Stimulated activated CD8-positive, alpha-beta memory T cell treated with anti-CD3 and anti-CD28 coated beads, Interleukin-7, amount 100 ng/mL, for 48 hours (primary cell): ENCODE measurements around the gene CLDN20.

ENCODE experiments used
- DNase-seq, 2 donors: peaks; one replicate each; pipeline ENCODE4 v3.0.0-alpha.2; 2020; ENCODE audit warnings: low read depth in 1 of 2; ENCODE audit errors: extremely low read depth in 1 of 2

Gene CLDN20

DNA sequence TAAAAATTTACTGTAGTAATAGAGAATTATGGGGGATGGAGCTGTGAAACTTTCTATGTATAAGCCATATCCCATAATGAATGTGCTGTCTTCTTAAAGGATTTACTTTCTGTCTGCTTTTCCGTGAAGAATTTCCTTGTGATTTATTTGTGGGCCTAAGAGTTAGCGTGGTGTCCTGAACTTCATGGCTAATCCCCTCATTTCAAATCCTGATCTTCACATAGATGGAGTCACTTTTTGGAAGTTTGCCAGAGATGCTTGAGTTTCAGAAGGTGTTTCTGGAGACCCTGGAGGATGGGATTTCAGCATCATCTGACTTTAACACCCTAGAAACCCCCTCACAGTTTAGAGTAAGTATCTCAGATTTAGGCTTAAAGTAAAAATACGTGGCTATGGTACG lies 19.4 kb upstream of the CLDN20 start:
- DNase-seq: no peak

DNA sequence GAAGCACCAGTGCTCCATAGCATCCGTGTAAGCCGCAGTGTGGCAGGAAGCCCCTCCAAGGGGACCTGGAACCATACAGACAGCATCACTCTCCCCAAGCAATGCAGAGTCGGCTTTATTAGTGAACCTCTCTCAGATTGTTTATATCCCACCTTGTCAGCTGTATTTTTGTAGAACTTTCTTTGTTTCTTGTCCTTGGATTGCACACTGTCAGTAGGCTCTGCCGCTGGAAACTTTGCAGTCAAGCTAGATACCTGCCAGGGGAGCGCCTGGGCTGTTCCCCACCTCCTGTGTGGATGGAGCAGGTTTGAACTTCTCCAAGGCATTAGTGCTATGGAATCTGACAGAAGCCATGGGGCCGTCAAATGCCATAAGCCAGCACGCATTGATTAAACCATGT lies 18.6 kb upstream of the CLDN20 start:
- DNase-seq: no peak

DNA sequence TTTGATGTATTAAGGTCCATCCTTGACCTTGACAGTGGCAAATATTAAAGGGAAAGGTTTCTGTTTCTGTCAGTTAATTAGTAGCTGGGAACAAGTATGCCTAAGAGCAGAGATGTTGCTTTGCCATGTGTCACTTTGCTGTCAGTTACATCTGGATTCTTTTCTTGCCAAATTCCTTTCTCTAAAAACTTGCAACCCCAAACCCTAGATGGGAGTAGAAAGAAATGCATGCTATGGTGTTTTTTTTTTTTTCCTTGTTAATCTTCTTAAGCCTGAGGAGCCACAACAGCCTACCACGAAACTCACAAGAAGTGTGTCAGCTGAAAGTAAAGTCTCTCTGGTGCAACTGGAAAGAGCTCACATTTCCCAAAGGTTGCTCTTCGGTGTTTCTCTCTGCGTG lies 18.0 kb upstream of the CLDN20 start:
- DNase-seq: no peak

DNA sequence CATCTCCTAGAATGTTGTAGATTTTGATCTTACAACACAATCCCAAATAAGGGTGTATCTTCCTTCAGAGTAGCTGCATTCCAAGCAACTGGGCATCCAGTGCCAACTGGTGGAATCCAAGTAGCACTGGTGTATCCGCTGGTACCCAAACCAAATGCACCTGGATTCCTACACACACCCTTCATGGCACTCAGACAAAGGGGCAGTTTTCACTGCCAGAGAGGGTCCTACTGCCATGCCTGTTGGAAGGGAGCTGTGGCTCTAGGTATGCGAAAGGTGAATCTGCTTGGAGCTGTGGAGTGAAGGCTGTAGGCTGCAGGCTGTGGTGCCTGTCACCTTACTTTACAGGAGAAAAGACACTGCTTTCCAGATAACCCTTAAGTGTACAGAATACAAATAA lies 17.0 kb upstream of the CLDN20 start:
- DNase-seq: no peak

DNA sequence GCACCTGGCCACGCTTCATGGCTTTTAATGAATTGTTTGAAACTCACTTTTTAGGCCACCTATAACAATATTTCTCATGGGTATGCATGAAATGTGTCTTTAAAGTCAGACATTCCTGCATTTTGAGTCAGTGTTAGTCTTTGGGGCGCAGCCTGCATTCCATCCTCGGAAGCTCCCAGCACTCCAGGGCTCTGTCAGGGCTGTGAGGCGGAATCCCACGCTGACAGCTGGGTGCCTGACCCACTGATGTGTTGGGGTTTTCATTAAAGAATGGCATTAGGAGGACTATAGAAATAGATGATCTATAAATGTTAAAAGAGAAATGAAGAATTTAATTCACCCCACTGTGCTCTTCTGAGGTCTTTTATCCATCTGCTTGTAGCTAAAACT lies 16.2 kb upstream of the CLDN20 start:
- no peak for DNase-seq

DNA sequence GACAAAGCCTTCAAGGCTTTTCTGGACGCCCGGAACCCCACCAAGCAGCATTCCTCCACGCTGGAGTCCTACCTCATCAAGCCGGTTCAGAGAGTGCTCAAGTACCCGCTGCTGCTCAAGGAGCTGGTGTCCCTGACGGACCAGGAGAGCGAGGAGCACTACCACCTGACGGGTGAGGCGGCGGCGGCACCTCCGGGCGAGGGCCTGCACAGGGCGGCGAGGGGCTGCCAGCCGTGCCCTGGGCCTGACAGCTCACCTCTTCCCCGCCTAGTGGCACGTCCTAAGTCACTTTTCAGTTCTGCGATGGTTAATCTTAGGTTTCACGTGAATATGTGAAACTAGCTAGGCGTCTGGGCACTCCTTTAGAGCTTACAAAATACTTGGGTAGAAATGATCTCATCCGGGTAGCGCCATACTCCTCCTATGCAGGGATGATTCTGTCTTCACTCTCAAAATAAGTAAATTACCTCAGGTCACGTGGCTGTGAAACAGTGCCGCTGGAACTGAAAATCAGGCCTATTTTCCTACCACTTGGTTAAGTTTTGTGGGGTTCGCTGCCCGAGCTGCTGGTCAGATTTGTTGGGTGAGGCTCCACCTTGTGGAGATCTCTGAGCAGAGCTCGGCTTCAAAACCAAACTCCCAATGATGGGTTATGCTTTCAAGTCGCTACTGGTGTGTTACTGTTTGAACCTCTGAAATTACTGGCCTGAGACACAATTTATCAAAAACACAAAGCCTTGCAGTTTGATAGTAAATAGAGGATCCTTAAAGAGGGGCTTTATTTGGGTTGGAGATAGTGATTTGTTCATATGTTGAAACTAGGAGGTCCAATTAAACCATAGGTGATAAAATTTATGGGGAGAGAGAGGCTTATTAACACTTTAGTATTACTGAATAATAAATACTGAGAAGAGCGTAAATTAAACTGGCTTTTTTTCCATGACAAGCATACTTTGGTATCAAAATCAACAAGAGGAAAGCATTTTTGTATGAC lies 15.5 kb upstream of the CLDN20 start:
- no peak for DNase-seq

DNA sequence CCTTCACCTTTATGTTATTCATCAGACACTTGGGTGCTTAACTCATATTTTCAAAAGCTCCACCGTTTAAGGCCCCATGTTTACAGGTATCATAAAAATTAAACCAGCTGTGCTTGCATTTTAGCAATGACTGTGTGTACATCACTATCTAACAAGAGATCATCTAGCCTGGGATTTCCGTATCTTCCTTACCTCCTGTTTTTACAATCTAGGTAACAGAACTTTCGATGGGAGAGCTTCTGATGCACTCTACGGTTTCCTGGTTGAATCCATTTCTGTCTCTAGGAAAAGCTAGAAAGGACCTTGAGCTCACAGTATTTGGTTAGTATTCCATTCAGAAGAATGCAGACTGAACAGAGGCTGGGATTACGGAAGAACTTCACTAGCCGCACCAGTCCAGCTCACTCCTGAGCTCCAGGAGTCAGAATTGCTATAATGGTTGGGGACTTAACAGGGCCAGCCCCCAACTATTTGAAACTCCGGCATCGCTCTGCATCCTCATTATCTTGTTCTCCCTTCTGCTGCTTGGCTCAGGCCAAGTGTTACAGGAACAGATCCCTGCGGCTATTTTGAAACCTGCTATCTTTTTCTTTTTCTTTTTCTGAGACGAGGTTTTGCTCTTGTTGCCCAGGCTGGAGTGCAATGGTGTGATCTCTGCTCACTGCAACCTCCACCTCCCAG lies 13.0 kb upstream of the CLDN20 start:
- no peak for DNase-seq

DNA sequence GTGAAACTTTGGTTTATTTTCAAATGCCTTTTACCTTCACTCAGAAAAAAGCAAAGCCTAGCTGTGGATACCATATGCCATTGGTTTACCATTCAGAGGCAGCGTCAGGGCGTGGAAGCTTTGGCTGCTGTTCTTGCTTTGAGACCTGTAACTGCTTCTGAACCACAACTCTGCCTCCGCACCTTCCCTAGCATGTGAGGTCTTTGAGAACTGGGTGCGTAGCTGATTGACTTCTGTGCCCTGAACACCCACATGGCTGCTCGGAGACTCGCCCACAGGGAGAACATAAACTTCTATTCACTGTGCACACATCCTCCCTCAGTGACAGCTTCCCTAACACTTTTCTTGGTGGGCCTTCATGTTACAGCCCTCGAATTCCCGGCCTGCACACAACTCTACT lies 11.2 kb upstream of the CLDN20 start:
- DNase-seq: no peak

DNA sequence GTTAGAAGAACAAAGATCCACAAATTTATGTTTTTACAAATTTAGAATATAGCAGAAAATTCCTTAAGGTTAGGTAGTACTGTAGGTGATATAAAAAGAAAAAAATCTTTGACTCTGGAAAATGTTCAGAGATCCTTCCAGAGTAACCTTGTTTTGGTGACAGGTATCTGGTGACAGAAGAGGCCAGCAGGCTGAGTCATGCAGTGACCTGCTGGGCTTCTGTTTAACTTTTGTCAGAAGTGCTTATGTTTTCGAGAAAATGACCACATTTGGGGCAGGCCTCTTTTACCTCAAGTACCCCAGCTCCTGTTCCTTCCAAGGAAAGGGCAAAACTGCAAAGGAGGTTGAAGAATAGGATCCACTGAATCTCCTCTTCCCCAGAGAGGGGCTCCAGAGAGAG lies 10.5 kb upstream of the CLDN20 start:
- DNase-seq: no peak

DNA sequence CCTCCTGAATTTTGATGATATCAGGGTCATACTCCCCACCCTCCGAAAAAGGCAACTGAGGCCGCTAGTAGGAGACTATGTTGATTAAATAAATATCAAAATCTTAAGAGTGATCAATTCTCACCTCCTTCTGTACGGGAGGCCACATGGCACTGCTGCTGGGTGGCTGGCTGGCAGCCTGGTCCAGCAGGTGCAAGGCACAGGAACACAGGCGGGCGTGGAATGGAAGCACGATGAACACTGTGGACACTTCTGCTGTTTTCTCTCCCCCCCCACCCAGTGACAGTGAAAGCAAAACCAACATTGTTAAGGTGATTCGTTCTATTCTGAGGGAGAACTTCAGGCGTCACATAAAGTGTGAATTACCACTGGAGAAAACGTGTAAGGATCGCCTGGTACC lies 9.7 kb upstream of the CLDN20 start:
- DNase-seq: no peak

DNA sequence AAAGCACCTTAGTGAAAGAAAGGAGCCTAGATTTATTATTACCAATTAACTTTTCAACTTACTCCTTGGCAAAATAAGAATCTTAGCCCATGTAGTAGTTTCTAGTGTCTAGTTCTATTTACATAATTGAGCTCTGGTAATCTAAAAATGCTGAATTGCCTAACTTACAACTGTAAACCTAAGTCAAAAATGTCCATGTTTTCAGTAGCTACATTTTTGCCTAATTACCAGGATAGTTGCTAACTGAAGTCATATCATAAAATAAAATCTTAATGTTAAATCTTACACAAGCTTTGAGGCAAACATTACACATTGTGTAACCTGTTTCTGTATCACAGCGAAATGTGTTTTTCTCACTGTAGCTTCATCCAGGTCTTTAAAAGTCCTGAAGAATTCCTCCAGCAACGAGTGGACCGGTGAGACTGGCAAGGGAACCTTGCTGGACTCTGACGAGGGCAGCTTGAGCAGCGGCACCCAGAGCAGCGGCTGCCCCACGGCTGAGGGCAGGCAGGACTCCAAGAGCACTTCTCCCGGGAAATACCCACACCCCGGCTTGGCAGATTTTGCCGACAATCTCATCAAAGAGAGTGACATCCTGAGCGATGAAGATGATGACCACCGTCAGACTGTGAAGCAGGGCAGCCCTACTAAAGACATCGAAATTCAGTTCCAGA lies 7.6 kb upstream of the CLDN20 start:
- no peak for DNase-seq

DNA sequence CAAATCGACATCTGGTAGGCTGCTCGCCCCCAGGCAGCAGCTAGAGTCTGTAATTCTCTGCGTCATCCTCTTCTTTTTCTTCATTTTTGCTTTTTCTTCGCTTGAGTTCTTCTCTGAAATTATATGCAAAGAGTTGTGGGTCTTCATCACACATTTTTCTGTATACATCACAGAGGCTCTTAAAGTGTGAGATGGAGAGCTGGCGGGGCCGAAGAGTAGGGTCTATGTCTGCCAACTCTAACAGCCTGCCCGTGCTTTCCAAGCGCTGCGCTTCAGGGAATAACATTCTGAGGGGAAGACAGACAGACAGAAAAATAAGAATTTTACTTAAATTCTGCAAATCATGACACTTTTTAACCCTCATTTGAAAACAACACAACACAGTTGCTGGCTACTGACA lies 6.0 kb upstream of the CLDN20 start:
- no peak for DNase-seq

DNA sequence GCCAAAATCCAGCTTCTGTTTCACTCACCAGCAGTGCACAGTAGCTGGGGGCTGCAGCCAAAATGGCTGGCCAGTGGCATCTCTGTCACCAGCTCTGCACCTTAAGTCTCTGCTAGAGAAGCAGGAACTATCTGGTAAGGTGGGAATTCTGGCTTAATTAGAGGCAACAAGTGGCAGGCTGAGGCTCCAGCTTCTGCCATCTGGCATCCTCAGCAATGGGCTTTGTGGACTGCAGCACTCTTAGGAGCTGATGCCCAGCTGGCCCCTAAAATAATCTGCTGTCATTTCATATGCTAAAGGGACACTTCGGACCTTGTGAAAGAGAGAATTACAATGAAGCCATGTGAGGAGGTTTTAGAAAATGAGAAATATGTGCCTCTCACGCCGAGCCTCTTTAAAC lies 4.6 kb upstream of the CLDN20 start:
- DNase-seq: no peak

DNA sequence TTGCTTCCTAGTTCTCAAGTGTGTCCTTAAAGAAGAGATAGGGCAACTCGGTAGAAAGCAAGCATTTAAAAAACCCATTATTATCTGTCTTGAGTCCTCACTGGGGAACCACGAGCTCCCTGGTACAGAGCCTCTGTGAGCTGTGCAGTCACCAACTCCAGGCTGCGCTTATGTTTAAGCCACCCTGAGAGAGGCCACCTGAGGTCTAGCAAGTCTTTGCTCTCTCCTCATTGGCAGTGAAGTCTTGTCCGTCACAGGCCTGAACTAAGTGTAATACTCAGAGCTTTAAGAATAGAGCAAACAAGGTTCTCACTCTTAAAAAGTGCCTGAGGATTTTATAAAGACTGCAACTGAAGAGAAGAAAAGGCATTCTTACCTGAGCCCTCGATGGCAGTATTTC lies 3.9 kb upstream of the CLDN20 start:
- no peak for DNase-seq

DNA sequence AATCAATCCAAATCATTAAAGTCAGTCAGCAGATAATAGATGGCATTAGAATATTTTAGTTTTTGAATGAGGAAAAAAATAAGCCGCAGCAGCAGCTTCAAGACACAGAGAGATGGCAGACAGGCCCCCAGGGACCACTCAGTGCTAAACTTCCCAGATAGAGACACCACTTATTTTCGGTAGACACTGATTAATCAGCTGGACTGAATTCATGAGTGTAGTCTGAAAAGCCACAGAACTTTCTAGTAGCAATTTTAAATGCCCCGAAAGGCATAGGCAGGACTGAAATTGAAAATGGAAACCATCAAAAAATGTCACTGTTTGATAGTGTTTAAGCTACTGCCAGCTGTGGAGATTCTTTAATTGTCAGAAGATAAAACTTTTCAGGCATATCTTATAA lies 3.1 kb upstream of the CLDN20 start:
- DNase-seq: no peak

DNA sequence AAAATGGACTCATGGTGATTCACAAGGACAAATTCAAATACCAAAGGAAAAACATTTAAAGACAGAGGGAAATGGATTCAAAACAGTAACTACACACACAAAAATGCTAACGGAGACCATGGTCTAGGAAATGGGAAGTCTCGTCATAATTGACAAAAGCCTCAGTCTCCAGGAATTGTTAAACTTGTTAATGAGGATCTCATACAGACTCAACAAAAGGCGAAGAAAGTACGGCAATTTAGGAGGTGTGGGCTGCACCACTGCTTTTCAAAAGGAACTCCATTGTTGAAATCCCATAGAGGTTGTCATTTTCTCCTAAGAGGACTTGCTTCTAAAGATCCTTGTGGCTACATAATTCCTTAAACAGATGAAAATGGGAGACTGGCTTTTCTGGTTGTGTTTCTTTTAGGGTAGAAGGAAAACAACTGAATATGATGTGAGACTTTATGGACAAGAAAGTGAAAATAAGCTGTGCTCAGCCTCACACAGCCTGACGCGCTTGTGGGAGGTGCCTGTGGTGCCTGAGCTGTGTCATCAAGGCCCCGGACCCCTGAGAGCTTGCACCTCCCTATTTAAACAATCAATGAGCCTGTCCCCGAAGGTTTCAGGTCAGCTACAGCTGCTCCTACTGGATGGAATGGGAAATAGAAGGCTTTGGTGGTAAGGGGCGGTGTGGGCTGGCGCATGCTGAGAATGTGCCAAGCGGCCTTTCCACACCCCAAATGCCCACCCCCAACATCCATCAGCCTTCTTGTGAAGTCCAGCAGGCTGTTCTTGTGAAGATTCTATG lies 2.5 kb upstream of the CLDN20 start:
- DNase-seq: no peak

DNA sequence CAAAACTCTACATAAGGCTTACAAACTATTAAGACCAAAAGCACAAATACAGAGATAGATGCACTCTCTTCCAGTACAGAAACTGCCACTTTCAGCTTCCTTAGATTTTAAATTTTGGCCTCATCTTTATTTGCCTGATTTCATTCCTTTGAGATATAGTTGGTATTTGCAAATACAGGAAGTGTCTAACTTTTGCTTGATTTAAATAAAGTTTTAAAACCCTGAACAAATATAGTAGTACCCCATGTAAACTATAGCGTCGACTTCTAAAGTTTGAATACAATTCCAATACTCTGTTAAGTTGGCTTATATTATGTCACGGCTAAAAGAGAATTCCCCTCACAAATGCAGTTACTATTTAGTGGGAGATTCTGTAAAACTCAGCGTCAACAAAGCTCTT lies 1.2 kb upstream of the CLDN20 start:
- no peak for DNase-seq

DNA sequence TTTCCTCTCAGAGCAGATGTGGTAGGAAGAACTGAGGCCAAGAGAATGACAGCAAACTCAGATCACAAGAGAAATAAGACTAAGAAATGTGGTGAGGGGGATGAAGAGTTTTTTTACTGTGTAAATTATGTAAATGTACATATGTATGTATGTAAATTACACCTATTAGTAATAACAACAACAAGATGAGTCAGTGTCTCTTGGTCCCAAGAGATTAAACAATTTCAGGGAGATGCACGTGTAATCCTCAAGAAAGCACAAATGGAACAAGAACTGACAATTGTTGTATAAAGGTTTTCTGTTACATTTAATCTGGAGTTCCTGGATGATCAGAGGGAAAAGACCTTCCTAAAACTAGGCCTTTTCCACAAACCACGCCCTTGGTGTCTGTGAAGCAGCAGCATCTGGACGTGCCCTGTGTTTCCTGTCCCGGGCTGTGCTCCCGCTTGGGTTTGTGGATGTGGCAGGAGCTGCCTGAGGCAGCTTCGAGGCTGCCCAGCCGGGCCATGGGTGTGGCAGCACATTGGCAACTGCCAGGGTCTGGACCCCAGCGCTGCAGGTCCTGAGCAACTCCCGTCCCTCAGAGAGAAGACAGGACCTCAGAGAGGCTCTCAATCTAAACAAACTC lies 994 bp downstream of the CLDN20 start:
- no peak for DNase-seq

DNA sequence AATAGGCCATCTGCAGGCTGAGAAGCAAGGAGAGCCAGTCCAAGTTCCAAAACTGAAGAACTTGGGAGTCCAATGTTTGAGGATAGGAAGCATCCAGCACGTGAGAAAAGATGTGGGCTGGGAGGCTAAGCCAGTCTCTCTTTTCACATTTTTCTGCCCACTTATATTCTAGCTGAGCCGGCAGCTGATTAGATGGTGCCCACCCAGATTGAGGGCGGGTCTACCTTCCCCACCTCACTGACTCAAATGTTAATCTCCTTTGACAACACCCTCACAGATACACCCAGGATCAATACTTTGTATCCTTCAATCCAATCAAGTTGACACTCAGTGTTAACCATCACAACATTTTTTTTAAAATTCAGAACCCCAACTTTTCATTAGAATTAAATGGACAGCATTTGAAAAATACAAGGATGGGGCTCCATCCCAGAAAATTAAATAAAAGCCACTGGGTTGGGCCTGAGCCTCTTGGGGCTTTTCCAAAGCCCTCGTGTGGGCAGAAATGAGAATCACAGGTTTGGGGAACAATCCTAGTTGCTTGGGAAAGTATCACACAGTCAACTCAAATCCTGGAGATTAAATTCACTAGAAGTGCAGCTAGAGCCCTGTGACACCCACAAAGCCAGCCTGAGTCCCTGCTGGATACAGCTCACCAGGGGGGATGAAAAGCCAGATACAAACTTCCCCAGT lies 2.2 kb downstream of the CLDN20 start:
- DNase-seq: no peak

DNA sequence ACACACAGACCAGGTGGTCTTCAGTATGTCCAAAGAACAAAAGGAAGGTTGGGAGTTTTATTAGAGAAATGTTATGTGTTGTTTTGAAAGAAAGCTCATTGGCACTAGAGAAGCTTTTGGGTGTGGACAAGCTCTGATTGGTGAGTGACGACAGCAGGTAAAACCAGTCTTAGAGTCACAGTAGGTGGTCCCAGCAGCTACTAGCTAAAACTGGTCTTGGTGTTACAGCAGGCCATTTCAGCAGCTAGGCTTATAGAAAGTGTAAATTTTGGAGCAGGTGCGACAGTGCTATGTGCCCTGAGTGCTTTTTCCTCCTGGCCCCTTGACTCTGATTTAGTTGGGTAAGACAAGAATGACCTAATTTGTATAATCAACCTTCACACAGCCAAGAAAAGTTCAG lies 3.6 kb downstream of the CLDN20 start:
- no peak for DNase-seq
